Measurements from ENCODE around the gene APOD.

APOD gene

DNA sequence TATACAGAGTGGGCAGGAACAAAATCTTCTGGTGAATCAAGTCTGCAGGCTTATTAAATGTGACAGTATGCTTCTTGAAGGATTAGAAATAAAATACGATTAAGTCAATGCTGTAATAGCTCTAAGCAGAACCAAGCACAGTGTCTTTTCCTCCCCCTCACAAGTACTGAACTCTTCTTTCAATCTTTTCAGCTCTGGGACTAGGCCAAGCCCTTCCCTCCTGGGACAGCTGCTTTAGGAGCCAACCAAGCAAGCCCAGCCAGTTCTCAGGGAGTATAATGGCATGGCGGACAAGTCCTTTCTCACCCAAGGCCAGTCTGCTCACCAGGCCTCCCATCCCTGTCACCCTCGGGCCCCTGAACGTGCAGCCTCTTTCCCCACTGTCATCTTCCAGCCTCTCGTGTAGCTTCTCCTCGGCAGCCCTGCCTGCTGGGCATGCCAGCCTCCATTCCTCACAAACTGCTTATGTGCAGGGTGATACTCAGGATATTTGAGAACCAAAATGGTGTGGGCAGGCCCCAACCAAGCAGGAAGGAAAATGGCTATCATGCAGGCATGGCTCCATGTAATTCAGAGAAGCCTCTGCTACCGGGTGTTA, 32.3 kb downstream of the APOD start:
- DNase-seq = no peak

DNA sequence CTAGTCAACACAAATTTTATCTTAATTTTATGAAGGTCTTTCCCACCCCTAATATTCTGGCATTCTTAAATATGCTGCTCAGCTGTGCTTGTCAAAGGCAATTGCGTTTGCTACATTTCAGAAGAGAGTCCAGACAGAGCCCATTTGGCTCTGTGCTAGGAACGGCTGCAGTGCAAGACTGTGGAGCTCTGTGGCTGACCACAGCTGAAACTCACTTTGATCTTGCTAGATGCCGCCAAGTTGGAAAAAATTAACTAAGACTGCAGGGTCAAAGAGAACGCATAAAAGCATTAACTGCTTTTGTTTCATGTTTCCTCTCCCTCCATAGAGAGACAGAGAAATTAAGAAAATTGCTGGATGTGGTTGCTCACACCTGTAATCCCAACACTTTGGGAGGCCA, 33.0 kb downstream of the APOD start:
- DNase-seq = no peak

DNA sequence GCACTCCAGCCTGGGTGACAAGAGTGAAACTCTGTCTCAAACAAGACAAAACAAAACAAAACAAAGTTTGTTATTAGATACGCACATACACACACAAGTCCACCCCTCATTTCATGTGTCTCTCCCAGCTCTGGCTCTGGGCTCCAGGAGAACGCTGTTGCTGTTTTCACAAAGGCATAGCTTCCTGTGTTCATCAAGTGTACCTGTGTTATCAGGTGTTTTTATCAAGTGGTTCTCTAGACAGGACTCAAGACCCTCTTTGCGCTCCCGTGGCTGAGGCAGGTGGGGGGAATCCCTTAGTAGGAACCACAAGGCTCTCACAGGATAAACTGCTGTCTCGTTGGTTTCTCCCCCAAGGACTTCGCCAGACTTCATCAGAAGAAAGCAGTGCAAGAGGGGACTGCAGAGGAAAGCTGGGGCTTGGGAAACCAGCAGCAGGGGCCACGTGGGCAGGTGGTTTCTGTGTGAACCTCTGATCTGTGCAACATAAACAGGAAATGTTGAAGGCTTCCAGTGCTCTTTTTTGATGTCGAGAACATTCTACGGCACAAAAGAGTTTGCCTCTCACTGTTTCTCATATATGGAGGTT, 33.7 kb downstream of the APOD start:
- no peak for DNase-seq

DNA sequence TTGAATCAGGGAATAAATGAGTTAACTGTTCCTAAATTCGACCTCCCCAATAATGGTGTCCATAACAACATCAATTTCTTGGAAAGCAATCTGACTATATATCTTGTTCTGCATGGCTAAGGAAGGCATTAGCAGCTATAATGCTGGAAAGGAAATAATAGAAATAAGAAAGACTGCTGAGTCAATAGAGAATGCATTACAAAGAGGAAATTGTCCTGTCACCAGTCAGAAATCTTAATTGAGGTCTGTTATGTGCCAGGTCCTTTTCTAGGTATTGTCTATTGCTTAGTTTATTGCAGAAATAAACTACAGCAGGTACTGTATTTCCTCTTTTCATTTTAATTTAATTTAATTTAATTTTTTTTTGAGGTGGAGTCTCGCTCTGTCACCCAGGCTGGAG, 34.8 kb downstream of the APOD start:
- no peak for DNase-seq

DNA sequence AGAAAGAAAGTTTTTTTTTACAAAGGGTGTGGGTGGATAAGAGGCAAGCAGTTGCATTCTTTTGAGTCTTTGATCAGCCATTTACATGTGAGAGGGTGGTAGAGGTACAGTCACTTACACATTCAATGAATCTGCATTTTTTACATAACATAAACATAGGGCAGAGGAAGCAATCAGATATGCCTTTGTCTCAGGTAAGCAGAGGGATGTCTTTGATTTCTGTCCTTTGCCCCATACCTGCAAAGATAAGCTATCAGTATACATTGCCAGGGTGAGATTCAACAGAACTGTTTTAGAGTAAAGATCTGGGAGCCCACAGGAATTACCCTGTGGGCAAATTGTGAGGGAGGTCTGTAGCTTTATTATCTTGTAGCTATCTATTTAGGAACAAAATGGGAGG, 35.2 kb downstream of the APOD start:
- DNase-seq = no peak

DNA sequence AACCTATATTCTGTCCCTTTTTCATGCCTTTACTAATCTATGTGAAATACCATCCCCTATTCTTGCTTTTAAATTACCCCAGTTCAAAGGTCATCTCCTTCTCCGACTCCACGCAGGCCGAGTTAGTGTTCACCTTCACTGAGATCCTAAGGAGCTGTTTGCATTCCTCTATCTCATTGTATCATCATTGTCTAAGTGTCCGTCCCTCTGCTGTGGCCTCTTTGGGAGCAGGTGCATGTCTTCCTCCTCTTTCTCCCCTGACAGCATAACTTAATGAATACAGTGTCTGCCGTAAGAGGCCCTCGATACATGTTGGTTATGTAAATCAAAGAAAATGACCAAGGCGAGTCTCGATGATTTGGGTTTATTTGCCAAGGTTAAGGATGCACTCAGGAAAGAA, 35.7 kb downstream of the APOD start:
- DNase-seq = no peak

DNA sequence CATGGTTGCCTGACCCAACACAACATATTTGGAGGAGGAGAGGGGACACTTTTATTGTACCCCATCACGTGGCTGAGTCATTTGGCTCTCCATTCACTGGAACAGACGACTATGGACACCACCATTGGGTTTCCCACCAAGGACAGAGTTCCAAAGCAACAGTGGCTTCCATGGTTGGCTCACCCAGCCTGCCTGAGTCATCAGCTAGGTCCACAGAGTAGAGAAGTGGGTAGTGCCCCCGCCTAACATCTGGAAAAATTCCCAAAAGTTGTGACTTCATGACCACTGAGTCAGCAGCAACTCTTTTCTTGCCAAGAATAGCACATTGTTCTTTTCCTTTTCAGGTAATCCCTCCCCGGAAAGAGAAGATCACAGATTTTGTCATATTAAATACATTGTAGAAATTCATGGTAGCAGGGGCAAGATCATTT, 37.6 kb downstream of the APOD start:
- peak; percentile 76 for DNase-seq

DNA sequence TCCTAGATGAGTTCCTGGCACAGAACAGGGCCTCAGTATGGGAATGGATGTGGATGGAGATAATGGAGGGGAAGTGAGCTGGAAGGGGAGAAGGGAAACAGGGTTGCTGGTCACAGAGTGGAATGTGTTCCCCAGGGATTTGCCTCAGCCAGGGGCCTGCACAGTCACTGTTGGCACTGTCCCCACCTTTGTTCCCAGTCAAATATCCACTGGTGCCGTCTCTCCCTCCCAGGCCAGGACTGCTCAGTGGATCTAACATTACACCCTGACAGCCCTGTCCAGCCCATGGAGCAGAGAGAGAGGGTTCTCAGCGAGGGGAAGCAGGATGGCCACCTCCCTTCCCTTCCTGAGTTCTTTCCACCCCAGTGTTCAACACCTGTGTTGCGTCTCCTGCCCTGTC, 39.1 kb downstream of the APOD start:
- no peak for DNase-seq

DNA sequence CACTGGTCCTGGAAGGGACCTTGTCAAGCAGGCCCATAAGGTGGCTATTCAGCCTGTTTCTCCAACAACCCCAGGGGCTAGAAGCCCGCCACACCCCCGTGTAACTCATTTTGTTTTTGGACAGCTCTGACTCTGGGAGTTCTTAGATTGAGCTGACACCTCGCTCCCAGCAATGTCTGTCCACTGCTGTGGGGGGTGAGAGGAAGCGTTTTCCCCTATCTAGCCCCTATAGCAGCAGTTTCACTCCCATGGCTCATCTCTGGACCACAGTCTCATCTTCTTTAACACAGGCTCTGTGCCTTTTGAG, 39.6 kb downstream of the APOD start:
- no peak for DNase-seq

DNA sequence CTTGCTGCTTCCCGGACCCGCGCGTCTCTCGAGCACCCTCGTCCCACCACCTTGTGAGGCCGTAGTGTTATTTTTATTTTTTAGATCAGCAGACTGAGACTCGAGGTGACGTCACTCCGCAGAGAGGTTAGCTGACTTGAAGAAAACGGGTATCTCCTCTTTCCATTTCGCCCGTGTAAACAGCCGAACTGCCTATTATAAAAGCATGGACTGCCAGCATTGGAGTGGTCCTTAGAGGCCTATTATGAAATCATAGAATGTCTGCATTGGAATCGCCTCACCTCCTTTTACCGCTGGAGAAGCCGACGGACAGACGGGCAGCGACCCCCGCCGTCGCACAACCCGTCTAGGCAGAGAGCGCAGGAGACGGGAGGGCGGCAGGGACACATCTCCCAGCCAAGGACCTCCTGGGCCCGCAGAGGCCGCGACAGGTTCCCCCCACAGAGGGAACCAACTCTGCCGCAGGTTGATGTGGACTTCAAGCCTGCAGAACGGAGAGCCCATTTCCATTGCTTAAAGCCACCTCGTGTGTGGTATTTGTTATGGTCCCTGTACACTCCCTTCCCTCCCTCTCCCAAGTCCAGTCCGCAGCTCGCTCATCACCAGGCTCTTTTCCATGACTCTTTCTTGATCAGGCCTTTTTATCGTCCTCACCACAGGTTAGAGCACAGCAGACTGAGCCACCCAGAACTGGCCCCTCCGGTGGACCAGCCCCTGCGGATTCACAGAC, 40.1 kb downstream of the APOD start:
- no peak for DNase-seq

DNA sequence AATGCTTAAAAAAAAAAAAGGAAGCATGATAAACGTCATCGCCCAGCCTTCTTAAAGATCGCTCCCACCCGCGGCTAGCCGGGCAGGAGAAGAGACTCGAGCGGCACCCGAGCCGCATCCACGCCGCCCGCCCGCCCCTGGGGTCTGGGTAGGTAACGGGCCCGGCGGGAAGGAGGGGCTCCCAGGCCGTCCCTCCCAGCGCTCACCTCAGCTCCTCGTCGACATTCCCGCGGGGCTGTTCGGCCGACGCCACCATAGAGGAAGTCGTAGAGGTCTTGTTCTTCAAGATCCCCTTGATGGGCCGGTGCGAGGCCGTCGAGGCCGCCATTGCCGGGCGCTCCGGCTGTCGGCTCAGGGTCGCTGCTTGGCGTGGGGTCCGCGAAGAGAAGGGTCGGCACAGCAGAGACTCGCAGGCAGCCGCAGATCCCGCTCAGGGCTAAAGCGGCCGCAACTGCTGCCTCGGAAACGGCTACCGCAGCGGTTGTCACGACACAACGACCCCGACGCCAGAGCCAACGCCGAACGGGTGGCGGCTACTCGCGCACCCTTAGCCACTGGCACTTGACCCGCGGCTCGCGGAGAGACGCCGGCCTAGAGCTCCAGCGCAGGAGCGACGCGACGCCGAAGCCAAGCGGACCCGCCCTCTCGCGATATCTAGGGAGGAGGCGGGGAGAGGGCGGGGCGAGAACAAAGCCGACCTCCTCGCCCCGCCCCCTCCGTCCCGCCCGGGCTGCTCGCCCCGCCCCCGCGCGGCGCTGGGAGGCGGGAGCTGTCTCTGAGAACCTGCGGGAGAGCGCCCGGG, 40.8 kb downstream of the APOD start, which contains the start of gene PPP1R2:
Gene PPP1R2 (minus strand): TSS at position 628 of the 802 bp plus-strand sequence. CDS start 300 bp downstream, at position 328.
- peak; percentile 68 for DNase-seq

DNA sequence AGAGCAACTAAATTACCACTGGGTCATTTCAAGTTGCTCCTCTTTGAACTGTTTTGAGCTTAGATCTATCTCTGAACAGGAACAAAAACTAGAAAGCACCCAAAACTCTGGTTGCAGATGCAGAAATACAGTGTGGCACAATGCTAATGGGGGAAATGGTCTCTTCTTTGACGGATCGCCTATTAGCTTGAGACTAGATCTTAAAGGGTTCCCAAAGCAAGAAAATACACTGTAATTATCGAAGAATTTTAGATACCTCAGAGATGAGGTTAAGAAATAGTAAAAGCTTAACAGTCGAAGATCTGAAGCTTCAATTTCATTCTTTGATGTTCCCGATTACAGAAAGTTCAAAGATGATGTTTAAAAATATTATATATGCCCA, 41.4 kb downstream of the APOD start:
- DNase-seq = no peak

DNA sequence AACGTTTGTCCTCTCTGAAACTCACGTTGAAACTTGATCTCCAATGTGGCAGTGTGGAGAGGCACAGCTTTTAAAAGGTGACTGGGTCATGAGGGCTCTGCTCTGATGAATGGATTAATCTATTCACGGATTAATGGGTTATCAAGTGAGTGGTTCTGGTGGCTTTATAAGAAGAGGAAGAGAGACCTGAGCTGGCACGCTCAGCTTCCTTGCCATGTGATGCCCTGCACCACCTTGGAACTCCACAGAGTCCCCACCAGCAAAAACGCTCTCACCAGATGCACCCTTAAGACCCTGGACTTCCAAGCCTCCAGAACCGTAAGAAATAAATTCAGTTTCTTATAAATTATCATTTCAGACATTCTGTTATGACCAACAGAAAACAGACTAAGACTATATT, 43.2 kb downstream of the APOD start:
- no peak for DNase-seq

DNA sequence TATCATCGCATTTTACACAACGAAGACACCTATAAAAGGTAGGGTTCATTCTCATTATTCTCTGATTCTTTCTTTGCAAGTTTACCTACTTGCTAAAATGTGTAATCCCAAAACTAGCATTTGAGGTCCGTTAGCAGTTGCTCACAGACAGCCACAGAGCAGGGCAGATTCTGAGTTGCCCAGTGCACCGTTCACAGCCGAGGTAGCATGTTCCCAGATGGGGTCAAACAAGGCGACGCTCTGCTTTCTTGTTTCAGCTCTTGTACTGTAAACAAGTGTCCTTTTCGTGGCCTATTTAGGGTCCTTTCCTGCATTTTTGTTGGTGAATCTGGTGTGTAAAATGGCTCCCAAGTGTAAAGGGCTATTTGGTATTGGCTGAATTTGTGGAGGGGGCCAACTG, 43.7 kb downstream of the APOD start:
- DNase-seq = no peak

DNA sequence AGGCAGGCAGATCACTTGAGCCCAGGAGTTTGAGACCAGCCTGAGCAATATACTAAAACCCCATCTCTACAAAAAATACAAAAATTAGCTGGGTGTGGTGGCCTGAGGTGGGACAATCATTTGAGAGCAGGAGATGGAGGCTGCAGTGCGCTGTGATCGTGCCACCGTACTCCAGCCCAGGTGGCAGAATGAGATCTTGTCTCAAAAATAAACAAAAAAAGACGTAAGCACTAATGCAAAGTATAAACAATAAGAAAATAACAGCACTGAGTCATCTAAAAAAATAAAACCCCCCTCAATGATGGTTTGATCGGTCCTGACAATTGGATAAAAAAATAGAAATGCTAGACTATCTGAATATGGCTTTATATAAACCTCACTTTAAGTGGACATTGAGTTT, 44.3 kb downstream of the APOD start:
- no peak for DNase-seq

DNA sequence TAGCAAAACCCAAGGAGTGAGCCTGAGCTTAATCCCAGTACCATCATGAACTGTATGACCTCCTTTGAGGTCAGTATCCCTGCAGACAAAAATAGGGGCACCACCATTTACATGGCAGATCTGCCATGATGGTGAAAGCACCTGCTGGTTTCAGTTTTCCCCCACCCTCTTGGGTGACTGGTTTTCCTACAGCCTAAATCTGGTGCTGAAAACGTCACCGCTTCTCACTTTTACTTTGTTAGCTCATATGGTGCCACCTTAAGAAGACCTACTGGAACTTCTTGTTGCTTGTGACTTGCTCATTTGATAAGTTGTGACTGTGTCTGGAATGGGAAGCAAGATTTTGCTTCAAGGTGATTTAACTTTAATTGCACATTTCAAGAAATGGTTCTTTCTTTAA, 45.7 kb downstream of the APOD start:
- no peak for DNase-seq

DNA sequence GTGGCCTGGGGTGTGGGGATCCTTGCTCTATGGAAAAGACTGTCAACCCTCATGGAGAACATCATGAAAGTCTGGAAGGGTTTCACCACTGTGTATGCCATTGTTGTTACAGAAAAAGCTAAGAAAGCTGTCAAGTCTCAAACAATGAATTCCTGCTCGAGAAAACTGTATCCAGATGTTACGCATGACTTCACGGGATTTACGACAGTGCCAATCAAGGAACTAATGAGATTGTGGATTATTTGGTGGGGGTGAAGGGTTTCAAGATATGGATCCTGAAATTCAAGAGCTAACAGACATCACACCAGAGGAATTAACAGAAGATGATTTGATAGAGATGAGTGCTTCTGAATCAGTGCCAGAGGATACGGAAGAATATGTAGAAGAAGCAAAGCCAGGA, 48.4 kb downstream of the APOD start:
- DNase-seq = no peak

DNA sequence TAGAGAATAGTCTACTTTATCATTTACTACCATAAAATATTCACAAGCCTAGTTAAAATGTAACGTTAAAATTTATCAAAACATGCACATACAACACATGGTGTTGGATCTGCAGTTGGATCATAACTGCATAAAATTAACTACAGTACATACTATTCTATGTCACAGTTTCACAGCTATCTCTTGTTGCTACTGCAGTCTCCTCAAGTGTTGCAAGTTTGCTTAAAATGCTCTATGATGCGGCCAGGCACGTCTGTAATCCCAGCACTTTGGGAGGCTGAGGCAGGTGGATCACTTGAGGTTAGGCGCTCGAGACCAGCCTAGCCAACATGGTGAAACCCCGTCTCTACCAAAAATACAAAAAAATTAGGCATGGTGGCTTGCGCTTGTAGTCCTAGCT, 50.9 kb downstream of the APOD start:
- no peak for DNase-seq

DNA sequence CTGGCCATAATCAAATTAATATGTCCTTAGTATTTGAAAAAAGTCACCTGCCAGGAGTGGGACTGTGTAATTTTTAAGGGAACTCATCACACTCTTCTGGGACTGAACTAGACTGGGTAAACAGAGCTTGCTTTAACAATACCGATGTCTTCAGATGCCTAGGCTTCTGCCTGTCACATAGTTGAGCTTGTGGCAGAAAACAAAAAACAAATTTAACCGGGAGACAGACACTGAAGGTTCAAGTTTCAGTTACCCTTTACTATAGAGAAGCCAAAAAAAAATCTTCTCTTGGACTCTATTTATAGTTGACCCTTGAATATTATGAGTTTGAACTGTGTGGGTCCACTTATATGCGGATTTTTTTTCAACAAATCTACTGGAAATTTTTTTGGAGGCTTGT, 51.4 kb downstream of the APOD start:
- DNase-seq = no peak

DNA sequence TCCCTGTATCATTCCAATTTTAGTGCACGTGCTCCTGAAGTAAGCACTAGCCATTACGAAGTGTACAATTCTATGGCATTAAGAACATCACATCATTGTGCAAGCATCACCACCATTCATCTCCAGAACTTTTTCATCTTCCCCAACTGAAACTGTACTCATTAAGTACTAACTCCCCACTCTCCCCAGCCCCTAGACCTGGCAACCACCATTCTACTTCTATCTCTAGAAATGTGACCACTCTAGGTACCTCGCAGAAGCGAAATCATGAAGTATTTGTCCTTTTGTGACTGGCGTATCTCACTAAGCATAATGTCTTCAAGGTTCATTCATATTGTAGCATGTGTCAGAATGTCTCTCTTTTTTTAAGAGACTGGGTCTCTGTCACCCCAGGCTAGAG, 52.1 kb downstream of the APOD start:
- DNase-seq = no peak

DNA sequence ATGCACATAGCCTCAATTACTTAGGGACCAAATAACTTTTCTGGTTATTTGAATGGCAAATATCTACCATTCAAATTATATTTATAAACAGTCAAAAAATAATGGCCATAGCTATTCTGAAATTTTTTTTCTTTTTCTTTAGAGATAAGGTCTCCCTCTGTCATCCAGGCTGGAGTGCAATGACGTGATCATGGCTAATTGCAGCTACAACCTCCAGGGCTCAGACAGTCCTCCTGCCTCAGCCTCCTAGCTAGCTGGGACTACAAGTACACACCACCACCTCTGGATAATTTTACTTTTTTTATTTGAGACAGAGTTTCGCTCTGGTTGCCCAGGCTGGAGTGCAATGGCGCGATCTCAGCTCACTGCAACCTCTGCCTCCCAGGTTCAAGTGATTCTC, 57.2 kb downstream of the APOD start:
- no peak for DNase-seq

DNA sequence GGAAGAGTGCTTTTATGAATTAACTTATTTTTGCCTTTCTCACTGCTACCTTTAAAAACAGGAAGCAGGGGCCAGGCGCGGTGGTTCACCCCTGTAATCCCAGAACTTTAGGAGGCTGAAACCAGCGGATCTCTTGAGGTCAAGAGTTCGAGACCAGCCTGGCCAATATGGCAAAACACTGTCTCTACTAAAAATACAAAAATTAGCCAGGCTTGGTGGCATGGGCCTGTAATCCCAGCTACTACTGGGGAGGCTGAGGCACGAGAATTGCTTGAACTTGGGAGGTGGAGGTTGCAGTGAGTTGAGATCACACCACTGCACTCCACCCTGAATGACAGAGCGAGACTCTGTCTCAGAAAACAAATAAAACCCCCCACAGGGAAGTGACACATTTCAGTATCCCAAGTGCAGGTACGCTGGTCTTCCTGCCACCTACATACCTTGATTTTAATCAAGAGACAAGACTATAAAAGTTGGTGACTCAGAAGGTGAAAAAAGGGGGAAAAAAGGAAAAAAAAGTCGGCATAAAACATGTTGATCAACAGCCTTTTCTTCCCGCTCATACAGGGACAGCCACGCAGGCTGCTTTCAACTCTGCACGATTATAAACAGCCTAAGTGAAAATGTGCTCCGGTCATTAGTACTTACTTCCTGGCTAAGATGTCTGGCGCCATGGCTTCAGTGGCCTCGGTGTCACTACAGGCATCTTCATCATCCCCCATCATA, 59.4 kb downstream of the APOD start:
- DNase-seq = no peak

Measured in NCI-H226 (cell line).